H9 (cell line): ENCODE measurements around the gene SSTR4. TPM values are rescaled to one million over a fixed set of nuclear protein-coding genes. Genes with fewer than 3 reads are reported as not detected.

ENCODE experiments used
- DNase-seq: peaks from one replicate; pipeline ENCODE4 v3.0.0-alpha.2; 2017
- H2AFZ ChIP-seq: one replicate; pipeline ENCODE4 v1.6.1; 2013; ENCODE audit warnings: mild to moderate bottlenecking, low read length, control low read depth, moderate library complexity
- H2AK5ac ChIP-seq: 2 replicates; pipeline ENCODE4 v1.6.1; 2013; ENCODE audit warnings: low read length, control low read depth, mixed read lengths; ENCODE audit not compliant: insufficient read length
- H2BK120ac ChIP-seq: one replicate; pipeline ENCODE4 v1.6.1; 2013; ENCODE audit warnings: low read depth, mild to moderate bottlenecking, low read length, control low read depth, inconsistent platforms; ENCODE audit not compliant: poor library complexity, severe bottlenecking
- H2BK12ac ChIP-seq: 2 replicates; pipeline ENCODE4 v1.6.1; 2013; ENCODE audit warnings: low read length, control low read depth, mixed read lengths, low read depth; ENCODE audit not compliant: insufficient read length
- H2BK15ac ChIP-seq: 2 replicates; pipeline ENCODE4 v1.6.1; 2013; ENCODE audit warnings: low read depth, low read length, control low read depth
- H2BK20ac ChIP-seq: one replicate; pipeline ENCODE4 v1.6.1; 2013; ENCODE audit warnings: low read depth, mild to moderate bottlenecking, low read length, control low read depth, inconsistent platforms; ENCODE audit not compliant: poor library complexity, severe bottlenecking
- H2BK5ac ChIP-seq: 2 replicates; pipeline ENCODE4 v1.6.1; 2013; ENCODE audit warnings: low read length, control low read depth, mixed read lengths; ENCODE audit not compliant: insufficient read length
- H3K14ac ChIP-seq: 2 replicates; pipeline ENCODE4 v1.6.1; 2013; ENCODE audit warnings: low read length, control low read depth; ENCODE audit not compliant: insufficient read depth
- H3K18ac ChIP-seq: 2 replicates; pipeline ENCODE4 v1.6.1; 2013; ENCODE audit warnings: low read depth, mild to moderate bottlenecking, mixed read lengths, low read length, control low read depth; ENCODE audit not compliant: insufficient read length
- H3K23ac ChIP-seq: 2 replicates; pipeline ENCODE4 v1.6.1; 2013; ENCODE audit warnings: low read length, control low read depth, mixed read lengths, low read depth; ENCODE audit not compliant: insufficient read length
- H3K23me2 ChIP-seq: 2 replicates; pipeline ENCODE4 v1.6.1; 2013; ENCODE audit warnings: low read depth, mild to moderate bottlenecking, mixed read lengths, low read length, control low read depth; ENCODE audit not compliant: insufficient read length, poor library complexity, severe bottlenecking
- H3K27ac ChIP-seq: 2 replicates; pipeline ENCODE4 v1.5.1; 2013; ENCODE audit warnings: low read length, control low read depth, mixed read lengths, low read depth; ENCODE audit not compliant: insufficient read length
- H3K27me3 ChIP-seq: 2 replicates; pipeline ENCODE4 v1.6.1; 2013; ENCODE audit warnings: low read length, control low read depth, inconsistent platforms; ENCODE audit not compliant: insufficient read depth
- H3K4ac ChIP-seq: 2 replicates; pipeline ENCODE4 v1.6.1; 2013; ENCODE audit warnings: low read depth, mild to moderate bottlenecking, control low read depth, inconsistent platforms, low read length, moderate library complexity
- H3K4me1 ChIP-seq: 2 replicates; pipeline ENCODE4 v1.6.1; 2013; ENCODE audit warnings: low read length, control low read depth, inconsistent platforms; ENCODE audit not compliant: insufficient read depth
- H3K4me2 ChIP-seq: 2 replicates; pipeline ENCODE4 v1.6.1; 2013; ENCODE audit warnings: low read length, control low read depth, mixed read lengths; ENCODE audit not compliant: insufficient read length, insufficient read depth
- H3K56ac ChIP-seq: 2 replicates; pipeline ENCODE4 v1.6.1; 2013; ENCODE audit warnings: low read depth, mild to moderate bottlenecking, mixed read lengths, low read length, control low read depth; ENCODE audit not compliant: insufficient read length
- H3K79me1 ChIP-seq: 2 replicates; pipeline ENCODE4 v1.6.1; 2013; ENCODE audit warnings: low read depth, mild to moderate bottlenecking, moderate library complexity, low read length, control low read depth, inconsistent platforms; ENCODE audit not compliant: insufficient read depth, poor library complexity, severe bottlenecking
- H3K79me2 ChIP-seq: 2 replicates; pipeline ENCODE4 v1.6.1; 2013; ENCODE audit warnings: low read length, control low read depth, inconsistent platforms; ENCODE audit not compliant: insufficient read depth
- H3K9ac ChIP-seq: 2 replicates; pipeline ENCODE4 v1.6.1; 2013; ENCODE audit warnings: low read length, control low read depth, mixed read lengths; ENCODE audit not compliant: insufficient read length; ENCODE audit errors: extremely low read depth
- H3K9me3 ChIP-seq: one replicate; pipeline ENCODE4 v1.6.1; 2013; ENCODE audit warnings: low read depth, low read length, inconsistent platforms; ENCODE audit not compliant: control insufficient read depth
- H3T11ph ChIP-seq: one replicate; pipeline ENCODE4 v1.6.1; 2013; ENCODE audit warnings: mild to moderate bottlenecking, low read length, control low read depth, inconsistent platforms
- H4K20me1 ChIP-seq: one replicate; pipeline ENCODE4 v1.6.1; 2013; ENCODE audit not compliant: control insufficient read depth, insufficient read length, insufficient read depth
- H4K5ac ChIP-seq: 2 replicates; pipeline ENCODE4 v1.6.1; 2013; ENCODE audit warnings: low read depth, mild to moderate bottlenecking, mixed read lengths, low read length, control low read depth; ENCODE audit not compliant: insufficient read length
- H4K8ac ChIP-seq: replicated peaks from 2 replicates; pipeline ENCODE4 v1.6.1; 2013; ENCODE audit warnings: low read length, control low read depth, mixed read lengths, low read depth; ENCODE audit not compliant: insufficient read length
- H4K91ac ChIP-seq: 2 replicates; pipeline ENCODE4 v1.6.1; 2013; ENCODE audit warnings: low read depth, mild to moderate bottlenecking, moderate library complexity, mixed read lengths, low read length, control low read depth; ENCODE audit not compliant: insufficient read length
- H3K27ac Mint-ChIP-seq, 3 experiments: 2 replicates in 2 of 3; 3 replicates in 1 of 3; pipeline ENCODE4 v1.8.0; 2020 to 2021; ENCODE audit warnings: mixed read lengths in 3 of 3, mild to moderate bottlenecking in 1 of 3, moderate library complexity in 1 of 3
- H3K27me3 Mint-ChIP-seq: 2 replicates; pipeline ENCODE4 v1.8.0; 2021; ENCODE audit warnings: low read depth, mild to moderate bottlenecking, moderate library complexity, mixed read lengths
- H3K36me3 Mint-ChIP-seq, 3 experiments: 2 replicates in 2 of 3; 3 replicates in 1 of 3; pipeline ENCODE4 v1.8.0; 2020 to 2021; ENCODE audit warnings: low read depth in 3 of 3, mixed read lengths in 3 of 3; ENCODE audit not compliant: insufficient read depth in 1 of 3
- H3K4me1 Mint-ChIP-seq, 2 experiments: 2 replicates each; pipeline ENCODE4 v1.8.0; 2020; ENCODE audit warnings: mixed read lengths in 2 of 2
- H3K4me3 Mint-ChIP-seq, 2 experiments: 2 replicates in 1 of 2; 3 replicates in 1 of 2; pipeline ENCODE4 v1.8.0; 2020 to 2021; ENCODE audit warnings: mild to moderate bottlenecking in 2 of 2, mixed read lengths in 2 of 2, moderate library complexity in 1 of 2
- H3K9me3 Mint-ChIP-seq, 2 experiments: 2 replicates in 1 of 2; 3 replicates in 1 of 2; pipeline ENCODE4 v1.8.0; 2020; ENCODE audit warnings: mild to moderate bottlenecking in 2 of 2, mixed read lengths in 2 of 2, moderate library complexity in 1 of 2
- CTCF ChIP-seq: fragments of 200-600 bp; sonication (generic); conservative IDR thresholded peaks from 3 replicates; pipeline ENCODE4 v1.8.0; 2021; ENCODE audit warnings: antibody characterized with exemption, mild to moderate bottlenecking
- WGBS: extraction: QIAGEN DNeasy Blood & Tissue Kit; methylation state at CpG from one replicate; pipeline ENCODE4 v1.1.7; 2013; ENCODE audit warnings: missing lambda C conversion rate, low lambda C conversion rate, mixed read lengths; ENCODE audit not compliant: insufficient read length; ENCODE audit errors: extremely low coverage; 5-methylcytosine and 5-hydroxymethylcytosine counted together
- total RNA-seq: library from RNA; stranded (reverse); gene quantifications from 2 replicates; pipeline ENCODE4 v1.2.1, GENCODE V29; 2021

SSTR4 gene
- total RNA-seq, 1 experiment from 2014 or later = not detected

- H3K56ac ChIP-seq = no peak overlapping the region
- Mint-ChIP-seq H3K4me1 (peaks cover 16 to 20% of the 10 kb centered on the region in 2 experiments), H3K4me3 (no peak overlapping the region), H3K27me3 (peaks cover 4% of the 10 kb centered on the region; the same call in 1 of the 2 replicates), H3K9me3 (no peaks in the 10 kb centered on the region), H3K27ac (no peak overlapping the region; a peak in 1 of 7 replicates), H3K36me3 (no peaks in the 10 kb centered on the region)
- H4K8ac ChIP-seq = no peak overlapping the region
- no peak overlapping the region for H2BK20ac ChIP-seq
- no CpG with 5 or more reads among the region's 15 CpGs for WGBS
- no peak overlapping the region for H3K4ac ChIP-seq
- no peak overlapping the region for H3K18ac ChIP-seq
- no peak for TF ChIP-seq CTCF
- H3K27me3 ChIP-seq = no peaks in the 10 kb centered on the region
- no peaks in the 10 kb centered on the region for H3K79me2 ChIP-seq
- no peaks in the 10 kb centered on the region for H4K20me1 ChIP-seq
- no peak overlapping the region for H3K27ac ChIP-seq
- no peak overlapping the region for H2BK15ac ChIP-seq
- H2AK5ac ChIP-seq = no peak overlapping the region
- no peaks in the 10 kb centered on the region for H3K9me3 ChIP-seq
- H2BK120ac ChIP-seq = no peak overlapping the region
- no peak overlapping the region for H3K9ac ChIP-seq
- no peak for DNase-seq
- no peak overlapping the region for H4K91ac ChIP-seq
- H3K23ac ChIP-seq = no peak overlapping the region
- H4K5ac ChIP-seq = no peak overlapping the region
- H2AFZ ChIP-seq = no peak overlapping the region
- H3K23me2 ChIP-seq = no peaks in the 10 kb centered on the region
- no peak overlapping the region for H2BK5ac ChIP-seq
- no peaks in the 10 kb centered on the region for H3K4me1 ChIP-seq
- no peak overlapping the region for H3K4me2 ChIP-seq
- H3T11ph ChIP-seq = no peak overlapping the region
- H3K14ac ChIP-seq = no peak overlapping the region
- H2BK12ac ChIP-seq = no peak overlapping the region
- no peaks in the 10 kb centered on the region for H3K79me1 ChIP-seq
Observed at GRCh38 chr20:23083553-23084220, 48.6 kb downstream of the SSTR4 start.
